ENCODE results near the gene LCN12.
A peak's percentile ranks its signal among the peaks of the same experiment; 100 is the strongest.

The LCN12 gene

GRCh38 chr9:136927343-136928271, 24.5 kb upstream of the LCN12 start:
- no peak for DNase-seq (ENCODE audit: low spot score)

GRCh38 chr9:136928591-136928990, 23.5 kb upstream of the LCN12 start:
- DNase-seq (ENCODE audit: low spot score) = no peak

- DNase-seq (ENCODE audit: low spot score) = no peak
Measured at GRCh38 chr9:136930014-136930413, 22.1 kb upstream of the LCN12 start.

- no peak for DNase-seq (ENCODE audit: low spot score)
Measured at GRCh38 chr9:136931611-136932130, 20.4 kb upstream of the LCN12 start.

- no peak for DNase-seq (ENCODE audit: low spot score)
Measured at GRCh38 chr9:136934277-136934676, 17.8 kb upstream of the LCN12 start.

GRCh38 chr9:136935651-136936050, 16.4 kb upstream of the LCN12 start:
- no peak for DNase-seq (ENCODE audit: low spot score)

- no peak for DNase-seq (ENCODE audit: low spot score)
Measured at GRCh38 chr9:136936645-136937170, 15.4 kb upstream of the LCN12 start.

- no peak for DNase-seq (ENCODE audit: low spot score)
Measured at GRCh38 chr9:136937186-136938001, 14.7 kb upstream of the LCN12 start.

- no peak for DNase-seq (ENCODE audit: low spot score)
Measured at GRCh38 chr9:136939431-136939995, 12.6 kb upstream of the LCN12 start.

- no peak for DNase-seq (ENCODE audit: low spot score)
Measured at GRCh38 chr9:136939996-136940525, 12.0 kb upstream of the LCN12 start.

- DNase-seq (ENCODE audit: low spot score) = no peak
Measured at GRCh38 chr9:136940526-136941230, 11.4 kb upstream of the LCN12 start.

- no peak for DNase-seq (ENCODE audit: low spot score)
Measured at GRCh38 chr9:136941231-136942111, 10.6 kb upstream of the LCN12 start.

GRCh38 chr9:136942112-136942880, 9.8 kb upstream of the LCN12 start:
- DNase-seq (ENCODE audit: low spot score) = no peak

- no peak for DNase-seq (ENCODE audit: low spot score)
Measured at GRCh38 chr9:136942881-136943230, 9.2 kb upstream of the LCN12 start.

- peak; percentile 81 for DNase-seq (ENCODE audit: low spot score)
Measured at GRCh38 chr9:136943291-136944211, 8.5 kb upstream of the LCN12 start.

- DNase-seq (ENCODE audit: low spot score) = no peak
Measured at GRCh38 chr9:136944212-136944518, 7.9 kb upstream of the LCN12 start.

- DNase-seq (ENCODE audit: low spot score) = peak; percentile 99
Measured at GRCh38 chr9:136944519-136945332, 7.3 kb upstream of the LCN12 start, which contains the start of the genes C8G and FBXW5. Gene C8G (plus strand): TSS chr9:136945243. CDS start chr9:136945321, 78 bp downstream. Gene FBXW5 (minus strand): TSS chr9:136944738. CDS start chr9:136944083, 655 bp downstream.
